Chondrocyte (in vitro differentiated cells): ENCODE data around the gene DSCAML1. TPM values are rescaled to one million over a fixed set of nuclear protein-coding genes. Genes with fewer than 3 reads are reported as not detected.

Experiments used
- DNase-seq: peaks from one replicate; pipeline ENCODE4 v3.0.0; 2021; ENCODE audit warnings: mixed read lengths, low spot score
- H3K27ac Mint-ChIP-seq: one replicate; pipeline ENCODE4 v1.8.0; 2021; ENCODE audit warnings: mild to moderate bottlenecking, moderate library complexity, mixed read lengths; ENCODE audit not compliant: unreplicated experiment
- H3K27me3 Mint-ChIP-seq: 2 replicates; pipeline ENCODE4 v1.8.0; 2021; ENCODE audit warnings: low read depth, mixed read lengths
- H3K36me3 Mint-ChIP-seq: 2 replicates; pipeline ENCODE4 v1.8.0; 2021; ENCODE audit warnings: low read depth, mixed read lengths
- H3K4me1 Mint-ChIP-seq: 2 replicates; pipeline ENCODE4 v1.8.0; 2021; ENCODE audit warnings: low read depth, mild to moderate bottlenecking, mixed read lengths
- H3K4me3 Mint-ChIP-seq: one replicate; pipeline ENCODE4 v1.8.0; 2021; ENCODE audit warnings: mild to moderate bottlenecking, moderate library complexity, mixed read lengths; ENCODE audit not compliant: unreplicated experiment
- H3K9me3 Mint-ChIP-seq: 2 replicates; pipeline ENCODE4 v1.8.0; 2021; ENCODE audit warnings: low read depth, mixed read lengths
- CTCF ChIP-seq: fragments of 200-600 bp; sonication (generic); IDR thresholded peaks from 2 replicates; pipeline ENCODE4 v1.5.0; 2021; ENCODE audit warnings: antibody characterized with exemption, mild to moderate bottlenecking, moderate library complexity
- total RNA-seq: library from RNA; stranded (reverse); gene quantifications from 3 replicates; pipeline ENCODE4 v1.2.1, GENCODE V29; 2021

Gene DSCAML1
- total RNA-seq, 1 donor from 2014 or later = not detected

DNA sequence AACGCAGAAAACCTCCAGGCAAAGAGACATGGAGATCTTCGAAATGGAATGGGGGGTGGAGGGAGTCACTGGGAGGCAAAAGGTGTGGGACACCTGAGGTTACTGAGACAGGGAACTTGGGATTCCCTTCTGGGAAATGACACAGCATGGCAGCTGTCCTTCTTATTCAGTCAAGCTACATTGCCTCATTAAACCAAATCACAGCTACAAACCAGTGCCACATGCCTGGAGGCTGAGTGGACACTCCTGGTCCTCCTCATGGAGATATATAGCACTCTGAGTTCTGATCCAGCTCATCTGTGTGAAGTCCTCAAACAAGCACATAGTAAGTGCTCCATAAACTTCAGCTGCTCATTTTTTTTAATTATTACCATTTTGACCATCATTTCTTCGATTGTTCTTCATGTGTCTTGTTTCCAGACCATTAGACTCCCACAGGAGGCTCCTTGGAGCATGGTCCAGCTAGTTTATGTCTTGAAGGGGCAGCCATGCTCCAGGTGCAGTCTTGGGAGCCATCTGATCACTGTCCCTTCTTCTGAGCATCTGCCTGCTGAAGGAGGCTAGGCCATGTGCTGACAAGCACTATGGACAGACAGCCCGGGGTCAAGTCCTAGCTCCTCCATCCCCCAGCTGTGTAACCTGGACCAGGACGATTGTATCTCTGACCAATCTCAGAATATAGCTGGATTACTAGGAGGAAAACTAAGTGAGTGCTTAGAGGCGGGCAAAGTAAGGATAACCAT, 37.2 kb upstream of the DSCAML1 start:
- Mint-ChIP-seq H3K4me1 (peaks cover 2% of the 10 kb centered on the region), H3K9me3 (no peaks in the 10 kb centered on the region), H3K36me3 (no peaks in the 10 kb centered on the region), H3K27ac (no peak overlapping the region), H3K4me3 (no peak overlapping the region), H3K27me3 (peaks cover 13% of the 10 kb centered on the region)
- TF ChIP-seq CTCF = no peak
- DNase-seq = no peak

- peaks cover 2% of the 10 kb centered on the region for H3K4me1 Mint-ChIP-seq
- no peak for DNase-seq
- no peak overlapping the region for H3K27ac Mint-ChIP-seq
- H3K27me3 Mint-ChIP-seq = peaks cover 10% of the 10 kb centered on the region
- H3K9me3 Mint-ChIP-seq = no peaks in the 10 kb centered on the region
- TF ChIP-seq CTCF = no peak
- no peak overlapping the region for H3K4me3 Mint-ChIP-seq
- no peaks in the 10 kb centered on the region for H3K36me3 Mint-ChIP-seq
Observed at GRCh38 chr11:117833401-117833891, 36.4 kb upstream of the DSCAML1 start.

DNA sequence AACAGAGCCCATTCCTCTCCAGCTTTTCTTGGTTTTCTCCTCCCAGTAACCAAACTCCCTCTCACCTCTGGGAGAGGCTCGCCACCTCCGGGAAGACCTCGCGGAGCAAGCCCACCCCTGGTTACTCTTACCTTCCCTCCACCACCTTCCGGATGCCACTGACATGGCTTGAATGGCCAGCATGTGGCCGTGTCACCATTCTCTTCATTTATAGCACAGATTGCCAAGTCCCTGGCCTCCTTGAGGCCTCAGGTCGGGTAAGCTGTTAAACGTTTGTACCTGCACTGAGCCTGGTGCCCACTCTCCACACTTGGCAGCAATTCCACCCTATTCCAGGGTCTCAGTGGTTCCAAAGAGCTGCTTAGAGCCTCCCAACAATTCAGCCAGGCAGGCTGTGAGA, 35.5 kb upstream of the DSCAML1 start:
- Mint-ChIP-seq H3K4me3 (no peak overlapping the region), H3K36me3 (no peaks in the 10 kb centered on the region), H3K4me1 (peaks cover 2% of the 10 kb centered on the region), H3K27ac (no peak overlapping the region), H3K9me3 (no peaks in the 10 kb centered on the region), H3K27me3 (peaks cover 8% of the 10 kb centered on the region)
- no peak for DNase-seq
- TF ChIP-seq CTCF = no peak

DNA sequence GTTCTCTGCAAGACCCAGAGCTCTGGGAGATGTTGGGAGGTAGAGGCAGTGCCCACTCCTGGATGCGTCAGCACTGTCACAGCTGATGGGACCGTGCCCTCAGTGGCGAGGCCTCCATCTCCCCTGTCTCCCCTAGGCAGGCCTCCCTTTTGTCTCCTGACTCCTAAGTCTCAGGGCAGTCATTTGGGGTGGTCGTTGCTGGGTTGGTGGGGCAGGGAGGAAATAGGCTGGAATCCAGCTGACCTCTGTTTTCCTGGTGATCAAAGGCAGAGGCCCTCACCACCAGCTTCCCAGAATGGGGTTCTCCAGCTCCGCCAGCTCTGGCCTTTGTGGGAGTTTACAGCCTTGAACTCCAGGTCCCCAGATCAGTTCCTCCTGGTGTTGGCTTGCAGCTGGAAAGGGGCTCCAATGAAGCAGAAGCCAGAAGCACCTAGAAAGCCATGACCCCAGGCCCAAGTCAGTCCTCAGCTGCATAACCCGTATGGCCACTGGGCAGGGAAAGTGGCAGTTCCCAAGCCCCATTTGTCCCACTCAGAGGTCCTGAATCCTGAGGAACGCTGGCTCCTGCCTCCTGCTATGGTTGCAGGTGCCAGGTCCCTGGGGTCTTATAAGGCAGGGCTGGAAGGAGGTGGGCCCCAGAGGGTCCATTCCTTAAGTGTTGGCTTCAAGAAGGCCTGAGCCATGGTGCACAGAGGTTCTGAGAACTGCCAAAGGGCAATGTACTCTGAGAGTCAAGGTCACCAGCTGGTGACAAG, 34.8 kb upstream of the DSCAML1 start:
- Mint-ChIP-seq H3K27ac (no peak overlapping the region), H3K36me3 (no peaks in the 10 kb centered on the region), H3K4me3 (no peak overlapping the region), H3K4me1 (peaks cover 2% of the 10 kb centered on the region), H3K27me3 (peaks cover 7% of the 10 kb centered on the region), H3K9me3 (no peaks in the 10 kb centered on the region)
- no peak for DNase-seq
- TF ChIP-seq CTCF = no peak

DNA sequence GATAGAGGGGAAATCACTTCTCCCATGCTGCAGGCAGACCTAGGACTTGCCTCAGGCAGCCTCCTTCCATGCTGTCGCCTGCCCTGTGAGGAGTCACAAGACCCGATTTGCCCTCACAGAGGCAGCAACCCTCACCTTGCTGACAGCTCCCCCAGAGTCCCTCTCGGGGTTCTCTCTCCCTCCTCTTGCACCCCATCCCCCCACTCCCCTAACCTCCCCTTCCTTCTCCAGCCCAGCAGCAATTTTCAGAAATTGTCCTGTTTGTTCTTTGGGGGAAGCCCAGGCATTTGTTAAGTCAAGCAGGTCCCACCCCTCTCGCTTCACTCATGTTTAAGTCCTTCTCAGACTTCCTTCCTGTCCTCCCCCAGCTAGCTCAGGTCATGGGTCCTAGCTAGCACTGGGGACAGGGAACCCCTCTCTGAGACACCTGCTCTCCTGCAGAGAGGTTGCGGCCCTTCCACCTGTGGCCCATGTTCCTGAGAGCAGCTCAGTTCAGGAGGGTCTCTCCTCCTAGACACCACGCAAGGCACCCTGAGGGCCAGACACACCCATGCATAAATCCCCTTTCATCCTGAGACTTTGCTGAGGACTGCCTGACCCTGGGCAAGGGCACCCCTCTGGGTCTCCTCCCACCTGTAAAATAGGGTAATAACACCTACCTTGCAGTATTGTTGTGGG, 33.8 kb upstream of the DSCAML1 start:
- DNase-seq = no peak
- peaks cover 2% of the 10 kb centered on the region for H3K27me3 Mint-ChIP-seq
- no peaks in the 10 kb centered on the region for H3K9me3 Mint-ChIP-seq
- H3K27ac Mint-ChIP-seq = no peak overlapping the region
- no peaks in the 10 kb centered on the region for H3K36me3 Mint-ChIP-seq
- H3K4me1 Mint-ChIP-seq = peaks cover 2% of the 10 kb centered on the region
- no peak overlapping the region for H3K4me3 Mint-ChIP-seq
- TF ChIP-seq CTCF = no peak
